GM18867 (cell line): ENCODE measurements around the gene MCC.

Experiments used
- ATAC-seq: cut with Tn5 transposase; IDR thresholded peaks from one replicate; pipeline ENCODE4 v1.9.1; 2021; ENCODE audit warnings: mild to moderate bottlenecking, moderate library complexity; ENCODE audit not compliant: unreplicated experiment

The MCC gene

GRCh38 chr5:113230711-113231652, 257.3 kb downstream of the MCC start:
- no peak for ATAC-seq

- no peak for ATAC-seq
These were observed 260.5 kb downstream of the MCC start for GRCh38 chr5:113227798-113228197.

GRCh38 chr5:113226116-113226736, 262.0 kb downstream of the MCC start:
- no peak for ATAC-seq

GRCh38 chr5:113225259-113225658, 263.0 kb downstream of the MCC start:
- no peak for ATAC-seq

GRCh38 chr5:113224605-113225065, 263.6 kb downstream of the MCC start:
- ATAC-seq, result no peak

GRCh38 chr5:113223831-113224604, 264.2 kb downstream of the MCC start:
- ATAC-seq, result no peak

- no peak for ATAC-seq
These were observed 264.9 kb downstream of the MCC start for GRCh38 chr5:113223315-113223714.

GRCh38 chr5:113221294-113222176, 266.7 kb downstream of the MCC start:
- ATAC-seq, result no peak

- no peak for ATAC-seq
These were observed 268.6 kb downstream of the MCC start for GRCh38 chr5:113219695-113220094.

- no peak for ATAC-seq
These were observed 269.2 kb downstream of the MCC start for GRCh38 chr5:113218906-113219517.

- no peak for ATAC-seq
These were observed 270.1 kb downstream of the MCC start for GRCh38 chr5:113218200-113218599.

GRCh38 chr5:113217619-113218184, 270.6 kb downstream of the MCC start:
- no peak for ATAC-seq

- ATAC-seq, result no peak
These were observed 271.7 kb downstream of the MCC start for GRCh38 chr5:113216545-113216944.

- ATAC-seq, result no peak
These were observed 272.7 kb downstream of the MCC start for GRCh38 chr5:113215401-113216060.

- no peak for ATAC-seq
These were observed 273.5 kb downstream of the MCC start for GRCh38 chr5:113214606-113215323.

- peak; percentile 55 for ATAC-seq
These were observed 274.5 kb downstream of the MCC start for GRCh38 chr5:113213551-113214425.

GRCh38 chr5:113212244-113212920, 275.9 kb downstream of the MCC start:
- ATAC-seq, result no peak
